NCI-H345 treated with DMSO at 0.1 percent for 48 hours (cell line): Measurements from ENCODE around the gene BLACAT1.

Experiments used
- DNase-seq: peaks from one replicate; lab custom pipeline; 2025; ENCODE audit not compliant: unreplicated experiment; lab: John Stamatoyannopoulos, UW

The BLACAT1 gene

DNA sequence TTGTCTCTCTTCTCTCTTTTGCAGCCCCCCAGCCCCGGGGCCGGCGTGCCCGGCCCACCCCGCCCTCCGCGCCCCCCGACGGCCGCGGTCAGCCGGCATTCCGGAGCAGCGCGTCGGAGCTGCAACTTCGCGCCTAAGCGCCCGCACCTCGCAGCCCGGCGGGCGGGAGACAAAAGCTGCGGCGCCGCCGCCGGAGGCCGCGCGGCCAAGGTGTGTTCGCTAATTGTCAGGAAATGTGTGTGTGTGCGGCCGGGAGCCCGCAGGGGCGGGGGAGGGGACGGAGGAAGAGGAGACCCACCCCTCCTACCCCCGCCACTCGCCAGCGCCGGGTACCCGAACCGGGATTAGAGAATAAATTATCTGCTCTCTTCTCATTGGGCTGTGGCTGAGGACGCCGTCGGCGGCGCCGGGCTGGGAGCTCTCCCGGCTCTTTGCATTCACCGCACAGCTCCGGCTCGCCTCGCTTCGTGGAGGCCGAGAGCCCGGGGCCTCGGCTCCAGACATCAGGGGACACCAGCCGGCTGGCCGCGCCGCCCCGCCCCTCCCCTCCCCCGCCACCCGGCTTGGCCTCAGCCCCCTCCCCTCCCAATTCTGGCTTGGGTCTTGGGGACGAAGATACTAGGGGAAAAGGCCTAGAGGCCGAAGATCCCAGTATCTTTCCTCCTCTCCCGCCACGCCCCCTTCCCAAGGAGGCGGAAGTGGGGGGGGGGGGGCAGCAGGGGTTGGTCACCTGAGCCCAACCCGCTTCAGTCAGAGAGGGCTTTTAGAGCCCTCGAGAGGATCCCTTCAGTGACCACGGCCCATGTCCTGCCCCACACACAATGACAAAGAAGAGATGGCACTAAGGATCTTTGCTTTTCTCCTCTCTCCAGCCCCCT lies 1.3 kb upstream of the BLACAT1 start:
- peak; percentile 17 for DNase-seq

- DNase-seq, result no peak
Measured at GRCh38 chr1:205456383-205456867, 580 bp upstream of the BLACAT1 start.

DNA sequence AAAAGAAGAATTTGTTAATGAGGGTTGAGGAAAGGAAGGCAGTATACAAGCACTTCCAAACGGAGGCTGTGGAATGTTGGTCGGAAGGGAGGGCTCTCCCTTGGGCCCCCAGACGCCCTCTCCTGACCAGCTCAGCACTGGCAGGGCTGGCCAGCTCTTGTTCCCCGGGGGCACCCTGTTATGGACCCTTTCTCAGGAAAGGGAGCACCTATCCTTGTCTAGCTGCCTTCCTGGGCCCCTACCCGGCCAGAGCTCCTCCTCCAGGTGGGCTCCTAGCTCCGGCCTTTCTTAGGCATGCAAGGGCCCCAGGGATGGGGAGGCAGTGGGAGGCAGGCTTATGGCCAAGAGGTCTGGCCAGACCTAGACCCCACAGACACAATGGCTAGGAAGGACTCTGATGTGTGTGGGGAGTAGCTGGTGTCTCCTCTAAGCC lies 926 bp downstream of the BLACAT1 start:
- no peak for DNase-seq

- no peak for DNase-seq
Measured at GRCh38 chr1:205453466-205453865, 2.4 kb downstream of the BLACAT1 start.

DNA sequence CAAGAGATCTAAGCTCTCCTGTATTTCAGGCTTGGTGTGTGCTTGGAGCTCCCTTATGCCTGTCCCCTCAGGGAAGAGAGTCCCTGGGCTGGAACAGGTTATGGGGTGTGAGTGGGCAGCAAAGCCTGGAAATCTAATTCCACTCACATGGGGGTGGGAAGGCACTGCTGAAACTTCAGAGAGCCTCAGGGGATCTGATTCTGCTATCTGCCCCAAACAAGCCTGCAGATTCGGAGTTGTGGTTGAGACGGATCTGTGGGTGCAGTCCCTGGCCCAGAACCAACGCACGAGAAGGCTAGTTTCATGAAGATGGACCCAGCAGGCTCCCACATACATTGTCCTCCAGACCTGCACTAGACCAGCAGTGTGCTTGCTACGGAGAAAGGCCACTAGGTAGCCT lies 2.9 kb downstream of the BLACAT1 start:
- DNase-seq, result no peak

- DNase-seq, result no peak
Measured at GRCh38 chr1:205452364-205452763, 3.5 kb downstream of the BLACAT1 start.

DNA sequence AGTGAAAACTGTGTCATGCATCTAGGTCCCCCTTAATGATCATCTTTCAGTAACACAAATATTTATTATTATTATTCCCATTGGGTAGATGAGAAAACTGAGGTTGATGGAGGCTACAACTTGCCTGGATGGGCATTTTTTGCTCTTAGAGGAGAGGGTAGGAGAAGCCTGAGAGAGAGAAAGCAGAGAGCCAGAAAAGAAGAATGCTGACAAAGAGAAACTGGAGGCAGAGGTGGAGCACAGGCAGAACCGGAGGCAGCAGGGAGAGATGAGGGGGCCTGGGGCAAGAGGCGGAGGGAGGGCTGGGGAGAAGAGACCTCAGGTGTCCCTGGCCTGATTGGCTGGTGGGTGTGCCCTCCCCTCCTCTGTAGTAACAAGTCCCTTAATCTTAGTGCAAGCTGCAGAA lies 4.1 kb downstream of the BLACAT1 start:
- no peak for DNase-seq

DNA sequence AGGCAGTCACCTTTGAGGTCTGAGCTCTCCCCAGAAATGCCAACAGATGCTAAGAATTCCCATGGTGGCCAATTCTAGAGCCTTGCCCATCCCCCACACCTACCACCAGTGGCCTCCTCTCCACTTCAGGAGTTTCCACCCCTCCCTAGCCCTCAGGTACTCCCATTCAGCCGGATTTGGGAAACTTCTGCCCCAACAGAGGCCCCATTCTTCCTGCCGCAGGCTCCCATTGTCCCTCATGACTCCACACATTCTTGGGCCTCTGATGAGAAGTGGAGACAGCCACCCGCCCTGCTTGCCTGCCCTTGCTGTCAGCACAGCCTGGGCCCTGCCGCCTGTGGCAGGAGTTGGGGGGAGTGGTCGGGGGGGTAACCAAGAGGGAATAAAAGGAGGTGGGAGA lies 4.6 kb downstream of the BLACAT1 start:
- no peak for DNase-seq

GRCh38 chr1:205450448-205450847 lies 5.4 kb downstream of the BLACAT1 start:
- DNase-seq, result no peak

DNA sequence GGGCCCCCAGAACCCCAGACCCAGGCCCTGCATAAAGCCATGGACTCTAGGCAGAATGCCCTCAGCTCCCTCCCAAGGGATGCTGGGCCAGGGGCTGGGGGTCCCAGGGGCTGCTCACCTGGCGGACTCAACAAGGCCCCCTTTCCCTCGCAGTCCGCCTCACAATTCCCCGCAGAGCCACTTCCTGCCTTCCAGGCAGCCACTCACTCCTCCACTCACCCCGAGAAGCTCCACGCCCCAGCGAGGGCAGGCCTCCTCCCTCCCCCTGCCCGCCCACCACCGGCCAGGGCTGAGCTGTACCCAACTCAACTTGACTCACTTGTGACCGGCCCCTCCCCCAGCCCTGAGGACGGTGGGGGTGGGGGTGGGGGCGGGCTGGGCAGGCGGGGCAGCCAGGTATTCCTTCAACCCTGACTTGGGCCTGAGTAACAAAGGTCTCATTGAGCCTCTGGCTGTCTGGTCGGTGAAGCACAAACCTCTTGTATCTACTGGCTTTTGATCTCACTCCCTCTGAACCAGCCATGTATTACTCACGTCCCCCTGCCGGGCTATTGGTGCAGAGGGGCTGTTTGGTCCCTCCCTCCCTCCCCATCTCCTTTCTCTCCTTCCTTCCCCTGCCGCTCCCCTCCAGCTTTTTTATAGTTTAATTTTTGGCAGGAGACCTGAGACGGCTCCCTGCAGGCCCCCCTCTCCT lies 5.9 kb downstream of the BLACAT1 start:
- no peak for DNase-seq

DNA sequence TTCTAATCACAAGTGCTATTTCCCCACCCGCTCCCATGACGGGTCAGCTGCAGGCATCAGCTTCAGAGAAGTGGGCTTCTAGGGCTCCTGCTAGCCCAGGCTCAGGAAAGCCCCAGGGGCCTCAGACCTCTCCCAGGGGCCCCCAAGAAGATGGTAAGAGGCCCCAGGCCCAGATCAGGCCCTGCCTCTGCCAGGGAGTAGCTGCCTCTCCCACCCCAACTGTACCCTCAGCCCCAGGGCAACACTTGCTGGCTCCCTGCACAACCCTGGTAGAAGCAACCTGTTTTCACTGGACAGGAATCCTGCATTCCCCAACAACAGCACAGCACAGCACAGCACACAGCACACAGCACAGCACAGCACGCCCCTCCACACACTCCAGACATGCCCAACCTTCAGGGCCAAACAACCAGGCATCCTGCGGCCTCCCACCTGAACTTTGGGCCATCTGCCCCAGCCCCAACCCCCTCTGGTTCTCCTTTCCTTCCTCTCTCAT lies 6.5 kb downstream of the BLACAT1 start:
- DNase-seq, result no peak

- DNase-seq, result no peak
Measured at GRCh38 chr1:205448540-205449253, 7.1 kb downstream of the BLACAT1 start.

DNA sequence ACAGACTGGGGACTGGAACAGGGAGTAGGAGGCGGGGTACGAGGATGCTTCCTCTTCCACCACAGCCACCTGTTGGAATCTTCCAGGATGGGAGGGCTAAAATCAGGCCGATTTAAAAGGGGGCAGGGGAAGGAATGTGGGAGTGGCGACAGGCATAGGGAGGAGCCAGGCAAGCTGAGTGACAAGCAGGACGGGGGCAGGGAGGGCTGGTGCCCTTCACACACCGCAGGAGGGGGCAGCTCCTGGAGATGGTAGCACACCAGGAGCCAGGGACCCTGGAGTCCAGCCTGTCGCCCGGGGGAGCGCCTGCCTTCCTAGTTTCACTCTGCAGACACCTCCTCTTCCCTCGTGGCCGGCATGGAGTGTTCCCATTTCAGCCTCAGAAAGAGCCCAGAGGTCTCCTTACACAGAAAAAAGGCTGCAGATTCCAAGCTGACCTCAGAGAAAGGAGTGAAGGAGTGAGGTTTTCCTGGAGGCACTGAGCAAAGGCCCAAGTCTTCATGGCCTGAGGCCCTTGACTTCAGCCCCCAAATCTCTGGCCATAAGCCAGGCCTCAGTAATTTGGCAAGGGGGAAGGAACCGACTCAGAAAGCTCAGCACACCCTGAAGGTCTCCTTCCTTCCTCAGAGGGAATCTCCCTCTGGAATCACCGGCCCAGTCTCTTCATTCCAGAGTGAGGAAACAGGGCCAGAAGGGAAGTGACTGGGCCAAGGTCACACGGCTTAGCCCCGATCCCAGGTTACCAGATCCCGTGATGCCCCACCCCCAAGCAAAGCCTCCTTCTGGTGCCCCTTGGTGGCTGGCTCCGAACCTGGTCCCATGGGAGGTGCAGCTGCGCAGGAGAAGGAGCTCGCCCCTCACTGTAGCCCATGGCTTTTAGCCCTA lies 8.1 kb downstream of the BLACAT1 start:
- no peak for DNase-seq

GRCh38 chr1:205446828-205447227 lies 9.0 kb downstream of the BLACAT1 start:
- no peak for DNase-seq

- no peak for DNase-seq
Measured at GRCh38 chr1:205445646-205445935, 10.3 kb downstream of the BLACAT1 start.

DNA sequence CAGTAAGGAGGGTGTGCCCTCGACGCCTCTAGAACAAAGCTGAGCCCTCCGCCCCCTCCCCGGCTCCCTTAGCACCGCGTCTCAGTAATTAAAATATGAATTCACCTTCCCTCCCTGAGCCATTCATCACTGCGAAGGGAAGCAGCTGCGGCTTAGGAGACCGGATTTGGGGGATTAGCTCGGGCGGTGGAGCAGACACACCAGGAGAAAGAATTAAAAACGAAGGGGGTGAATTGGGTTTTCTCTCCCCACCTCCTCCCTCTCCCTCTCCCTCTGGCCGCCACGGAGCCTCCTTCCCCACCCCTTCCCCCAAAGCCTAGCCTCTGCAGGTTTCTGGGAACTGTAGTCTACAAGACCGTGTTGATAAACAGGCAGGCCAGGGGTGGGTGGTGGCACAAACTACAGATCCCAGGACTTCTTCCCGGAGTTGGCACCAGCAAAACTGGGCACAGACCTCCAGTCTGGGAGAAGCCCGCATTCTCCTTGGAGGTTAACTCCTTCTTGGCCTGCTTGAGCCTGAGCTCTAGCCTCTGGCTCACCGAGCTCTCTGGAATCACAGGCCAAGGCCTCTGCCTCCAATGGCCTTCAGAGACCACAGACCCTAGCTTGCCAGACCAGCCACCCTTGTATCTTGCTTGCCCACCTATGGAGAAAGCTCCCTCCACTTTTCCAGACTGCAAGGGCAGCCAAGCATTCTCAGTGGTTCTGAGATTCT lies 10.8 kb downstream of the BLACAT1 start:
- no peak for DNase-seq

DNA sequence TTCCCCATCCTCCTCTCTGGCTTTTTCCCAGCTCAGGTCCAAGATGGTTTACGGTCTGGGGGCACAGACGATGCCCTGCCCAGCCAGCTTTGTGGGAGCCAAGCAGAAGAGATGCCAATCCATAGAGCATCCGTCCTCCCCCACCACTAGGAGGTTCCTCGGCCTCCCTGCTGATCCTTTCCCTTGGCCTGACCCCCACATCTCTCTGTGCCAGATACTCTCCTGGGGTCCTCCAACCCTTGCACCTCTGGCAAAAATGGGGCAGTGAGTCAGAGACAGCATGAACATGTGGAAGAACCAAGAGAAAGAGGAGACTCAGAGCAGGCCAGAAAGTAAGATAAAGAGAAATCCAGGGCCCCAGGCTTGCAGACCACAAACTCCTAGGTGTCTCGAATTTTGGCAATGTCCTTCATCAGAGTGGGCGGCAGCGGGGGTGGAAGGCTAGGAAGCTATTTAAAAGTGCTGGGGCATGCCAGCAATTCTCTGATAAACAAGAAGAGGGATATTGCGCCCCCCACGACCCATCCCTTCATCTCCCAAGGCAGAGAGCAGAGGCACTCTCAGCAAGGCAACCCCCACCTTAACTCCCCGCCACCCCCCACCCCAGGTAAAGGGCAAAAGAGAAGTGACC lies 11.4 kb downstream of the BLACAT1 start:
- DNase-seq, result no peak

DNA sequence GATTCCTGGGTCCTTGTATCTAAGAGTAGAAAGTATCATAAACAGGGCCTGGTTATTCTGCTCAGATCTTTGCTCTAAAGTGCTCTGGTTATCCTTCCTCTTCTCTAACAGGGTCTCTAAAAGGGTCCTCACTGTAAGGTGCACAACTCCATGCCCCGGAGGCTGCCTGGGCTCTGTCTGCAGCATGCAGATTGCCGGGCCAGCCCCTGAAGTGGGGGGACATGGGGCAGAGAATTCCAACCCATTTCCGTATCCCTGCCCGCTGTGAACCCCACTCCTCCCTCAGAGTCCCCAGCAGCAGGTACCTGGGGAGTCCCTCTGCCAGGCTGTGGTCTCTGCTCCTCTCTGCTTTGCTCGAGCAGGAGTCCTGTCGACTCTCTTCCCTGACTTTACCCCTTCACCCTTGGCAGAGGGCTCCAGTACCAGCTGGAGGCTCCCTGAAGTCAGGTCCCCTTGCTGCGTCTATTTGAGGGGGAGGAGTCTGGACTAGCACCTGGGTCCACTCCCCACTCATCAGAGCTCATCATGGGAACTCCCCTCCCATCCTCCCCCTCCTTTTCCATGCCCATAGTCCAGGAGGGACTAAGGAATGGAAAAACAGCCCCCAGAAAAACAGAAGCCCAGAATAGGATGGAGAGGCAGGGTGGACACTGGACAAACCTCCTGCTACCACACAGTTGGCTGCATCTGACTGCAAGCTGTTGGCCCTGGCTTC lies 12.1 kb downstream of the BLACAT1 start:
- no peak for DNase-seq
